ENCODE results near the gene FANCE.

FANCE gene, protein sequence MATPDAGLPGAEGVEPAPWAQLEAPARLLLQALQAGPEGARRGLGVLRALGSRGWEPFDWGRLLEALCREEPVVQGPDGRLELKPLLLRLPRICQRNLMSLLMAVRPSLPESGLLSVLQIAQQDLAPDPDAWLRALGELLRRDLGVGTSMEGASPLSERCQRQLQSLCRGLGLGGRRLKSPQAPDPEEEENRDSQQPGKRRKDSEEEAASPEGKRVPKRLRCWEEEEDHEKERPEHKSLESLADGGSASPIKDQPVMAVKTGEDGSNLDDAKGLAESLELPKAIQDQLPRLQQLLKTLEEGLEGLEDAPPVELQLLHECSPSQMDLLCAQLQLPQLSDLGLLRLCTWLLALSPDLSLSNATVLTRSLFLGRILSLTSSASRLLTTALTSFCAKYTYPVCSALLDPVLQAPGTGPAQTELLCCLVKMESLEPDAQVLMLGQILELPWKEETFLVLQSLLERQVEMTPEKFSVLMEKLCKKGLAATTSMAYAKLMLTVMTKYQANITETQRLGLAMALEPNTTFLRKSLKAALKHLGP

GRCh38 chr6:35452183-35453090 lies at the start of gene FANCE:
Gene FANCE (plus strand): TSS chr6:35452338. CDS start chr6:35452546, 208 bp downstream.
- DNase-seq (ENCODE audit: low read depth): peak; percentile 78

DNA sequence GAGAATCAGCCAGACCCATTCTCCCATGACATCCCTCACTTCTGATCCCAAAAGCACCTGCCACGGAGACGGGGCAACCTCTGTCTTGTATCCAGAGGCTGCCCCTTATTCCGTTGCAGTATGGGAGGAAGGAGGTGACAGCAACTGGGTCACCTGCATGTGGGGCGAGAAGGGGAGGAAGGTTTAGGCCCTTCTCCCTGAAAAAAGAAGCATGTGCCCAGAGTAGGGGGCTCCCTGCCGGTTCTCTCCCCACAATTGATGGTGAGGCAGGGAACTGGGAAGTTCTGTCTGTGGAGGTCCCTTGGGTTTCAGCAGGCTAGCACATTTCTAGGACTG lies 49.3 kb upstream of the FANCE start:
- DNase-seq (ENCODE audit: low read depth): no peak

DNA sequence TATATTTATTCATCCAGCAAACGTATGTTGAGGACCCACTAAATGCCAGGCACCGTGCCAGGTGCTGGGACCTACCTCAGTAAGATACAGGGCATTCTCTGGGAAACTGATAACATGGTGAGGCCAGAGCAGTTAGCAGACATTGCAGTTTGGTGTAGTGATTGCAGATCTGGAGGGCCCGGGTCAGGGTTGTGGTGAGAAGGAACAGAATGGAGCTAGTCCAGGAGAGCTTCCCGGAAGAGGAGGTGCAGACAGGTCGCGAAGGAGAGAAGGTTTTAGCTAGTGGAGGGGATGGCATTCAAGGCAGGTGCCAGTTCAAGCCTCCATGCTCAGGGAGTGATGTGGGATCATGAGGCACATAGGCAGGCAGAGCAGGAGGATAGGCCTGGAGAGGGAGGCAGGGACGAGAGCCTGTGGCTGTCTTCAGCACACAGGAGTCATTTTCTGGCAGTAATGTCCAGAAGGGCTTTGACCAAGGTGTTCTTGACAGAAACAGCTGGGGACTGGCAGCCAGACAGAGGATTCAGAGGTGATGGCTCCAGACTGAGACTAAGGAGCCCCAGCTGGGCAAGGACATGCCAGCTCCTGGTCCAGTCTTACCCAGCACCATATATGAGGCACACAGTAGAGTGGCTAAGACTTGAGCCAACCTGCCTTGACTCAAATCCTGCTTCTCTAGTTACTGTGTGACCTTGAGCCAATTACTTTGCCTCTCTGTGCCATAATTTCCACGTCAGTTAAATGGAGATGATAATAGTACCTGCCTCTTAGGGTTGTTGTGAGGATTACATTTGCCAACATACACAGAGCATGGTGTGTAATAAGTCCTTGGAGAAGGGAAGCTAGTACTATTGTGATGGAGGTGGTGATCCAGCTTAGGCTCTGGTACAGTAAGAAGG lies 48.3 kb upstream of the FANCE start:
- no peak for DNase-seq (ENCODE audit: low read depth)

- DNase-seq (ENCODE audit: low read depth): no peak
Measured at GRCh38 chr6:35406711-35407485, 45.2 kb upstream of the FANCE start.

DNA sequence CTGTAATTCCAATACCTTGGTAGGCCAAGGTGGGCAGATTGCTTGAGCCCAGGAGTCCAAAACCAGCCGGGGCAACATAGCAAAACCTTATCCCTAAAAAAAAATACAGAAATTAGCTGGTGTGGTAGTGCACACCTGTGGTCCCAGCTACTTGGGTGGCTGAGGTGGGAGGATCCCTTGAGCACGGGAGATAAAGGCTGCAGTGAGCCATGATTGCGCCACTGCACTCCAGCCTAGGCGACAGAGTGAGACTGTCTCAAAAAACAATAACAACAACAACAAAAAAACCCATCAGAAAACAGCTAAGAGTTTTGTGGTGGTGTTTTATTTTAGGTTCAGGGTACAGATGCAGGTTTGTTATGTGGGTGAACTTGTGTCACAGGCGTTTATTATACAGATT lies 42.9 kb upstream of the FANCE start:
- no peak for DNase-seq (ENCODE audit: low read depth)

DNA sequence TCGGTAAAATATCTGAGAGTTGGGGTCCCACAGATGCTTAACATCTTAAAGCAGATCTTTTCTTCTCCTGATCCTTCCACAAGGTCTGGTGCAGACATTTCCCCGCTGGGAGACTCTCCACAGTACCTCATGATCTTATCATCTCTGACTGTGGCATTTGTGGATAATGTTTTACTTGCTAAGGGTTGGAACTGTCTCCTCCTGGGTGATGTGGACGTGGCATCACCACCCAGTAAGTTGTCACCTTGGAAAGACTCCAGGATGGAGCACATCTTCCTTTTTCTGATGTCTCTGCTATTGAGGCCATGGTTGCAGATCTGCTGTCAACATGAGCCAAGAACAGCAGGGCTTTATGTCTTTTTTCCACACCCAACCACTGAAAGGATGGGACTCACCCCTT lies 42.0 kb upstream of the FANCE start:
- no peak for DNase-seq (ENCODE audit: low read depth)

DNA sequence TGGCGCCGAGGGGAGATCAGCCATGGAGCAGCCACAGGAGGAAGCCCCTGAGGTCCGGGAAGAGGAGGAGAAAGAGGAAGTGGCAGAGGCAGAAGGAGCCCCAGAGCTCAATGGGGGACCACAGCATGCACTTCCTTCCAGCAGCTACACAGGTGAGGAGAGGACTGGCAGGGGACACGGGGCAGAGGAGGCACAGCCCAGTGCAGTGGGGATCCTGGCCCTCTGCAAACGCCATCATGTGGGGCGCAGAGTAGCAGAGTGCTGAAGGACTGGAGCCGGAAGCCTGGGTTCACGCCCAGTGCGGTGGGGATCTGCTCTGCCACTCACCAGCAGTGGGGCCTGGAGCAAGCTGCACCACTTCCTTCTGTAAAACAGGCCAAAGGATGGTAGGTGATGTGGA lies 41.1 kb upstream of the FANCE start:
- DNase-seq (ENCODE audit: low read depth): no peak

DNA sequence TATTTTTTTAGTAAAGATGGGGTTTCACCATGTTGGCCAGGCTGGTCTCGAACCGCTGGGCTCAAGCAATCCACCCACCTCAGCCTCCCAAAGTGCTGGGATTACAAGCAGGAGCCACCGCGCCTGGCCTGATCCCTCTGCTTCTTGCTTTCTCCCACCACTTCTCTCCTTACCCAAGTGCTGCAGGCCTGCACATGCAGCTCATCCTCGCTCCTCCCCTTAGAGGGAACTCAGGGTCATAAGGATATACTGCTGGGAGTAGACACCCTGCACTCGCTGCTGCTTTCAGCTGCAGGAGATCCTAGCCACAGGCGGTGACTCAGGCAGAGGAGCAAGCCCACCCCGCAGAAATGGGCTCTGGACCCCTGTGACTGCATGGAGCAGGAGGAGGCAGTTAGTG lies 40.0 kb upstream of the FANCE start:
- DNase-seq (ENCODE audit: low read depth): no peak

GRCh38 chr6:35413911-35414310 lies 38.2 kb upstream of the FANCE start:
- DNase-seq (ENCODE audit: low read depth): no peak

DNA sequence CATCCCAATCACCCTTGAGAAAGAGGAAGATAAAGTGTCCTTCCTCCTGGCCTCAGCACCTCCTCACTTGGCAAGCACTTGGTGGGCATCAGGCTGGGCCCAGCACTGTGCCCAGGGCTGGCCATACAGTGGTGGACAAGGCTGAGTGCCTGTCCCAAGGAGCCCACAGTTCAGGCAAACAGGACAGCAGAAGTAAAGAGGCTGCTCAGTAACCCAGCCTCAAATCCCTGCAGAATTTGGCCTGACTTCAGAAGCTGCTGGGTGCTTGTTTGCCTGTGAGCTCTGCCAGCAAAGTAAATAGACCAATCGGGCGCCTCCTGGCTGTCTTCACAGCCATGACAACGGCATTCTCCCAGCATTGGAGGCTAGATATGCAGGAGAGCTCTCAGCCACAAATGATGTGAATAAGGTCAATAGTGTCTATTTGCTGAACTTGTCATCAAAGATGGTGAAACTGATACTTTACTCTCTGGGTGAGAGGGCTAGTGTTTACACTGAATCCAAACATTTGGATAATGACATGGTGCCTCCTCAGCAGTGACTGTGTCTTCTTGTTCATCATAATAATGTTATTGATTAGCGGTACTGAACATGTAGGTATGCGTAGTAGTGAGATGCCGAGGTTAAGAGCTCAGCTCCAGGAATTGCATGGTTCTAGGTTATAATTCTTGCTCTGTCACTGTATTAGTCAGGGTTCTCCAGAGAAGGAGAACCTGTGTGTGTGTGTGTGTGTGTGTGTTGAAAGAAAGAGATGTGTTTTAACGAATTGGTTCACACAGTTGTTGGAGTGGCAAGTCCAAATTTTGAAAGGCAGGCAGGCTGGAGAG lies 36.9 kb upstream of the FANCE start:
- no peak for DNase-seq (ENCODE audit: low read depth)

GRCh38 chr6:35417979-35418661 lies 34.0 kb upstream of the FANCE start:
- DNase-seq (ENCODE audit: low read depth): no peak

DNA sequence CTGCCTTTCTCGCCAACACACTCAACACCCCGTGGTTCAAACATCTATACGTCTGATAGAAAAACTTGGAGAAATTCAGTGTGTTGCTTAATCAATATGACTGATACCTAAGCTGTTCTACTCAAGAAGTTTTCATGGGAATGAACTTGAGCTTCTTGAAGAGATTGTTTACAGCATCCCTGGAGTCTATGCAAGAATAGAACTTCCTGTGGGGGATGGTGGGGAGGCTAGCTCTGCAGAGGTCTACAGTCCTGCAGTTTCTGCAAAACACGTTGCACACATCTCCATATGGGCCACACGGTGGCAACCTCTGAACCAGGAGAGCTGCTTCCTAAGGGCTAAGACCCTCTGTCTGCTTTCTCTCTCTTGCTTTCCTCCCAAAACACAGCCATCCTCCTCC lies 32.7 kb upstream of the FANCE start:
- DNase-seq (ENCODE audit: low read depth): no peak

GRCh38 chr6:35419961-35420360 lies 32.2 kb upstream of the FANCE start:
- no peak for DNase-seq (ENCODE audit: low read depth)

DNA sequence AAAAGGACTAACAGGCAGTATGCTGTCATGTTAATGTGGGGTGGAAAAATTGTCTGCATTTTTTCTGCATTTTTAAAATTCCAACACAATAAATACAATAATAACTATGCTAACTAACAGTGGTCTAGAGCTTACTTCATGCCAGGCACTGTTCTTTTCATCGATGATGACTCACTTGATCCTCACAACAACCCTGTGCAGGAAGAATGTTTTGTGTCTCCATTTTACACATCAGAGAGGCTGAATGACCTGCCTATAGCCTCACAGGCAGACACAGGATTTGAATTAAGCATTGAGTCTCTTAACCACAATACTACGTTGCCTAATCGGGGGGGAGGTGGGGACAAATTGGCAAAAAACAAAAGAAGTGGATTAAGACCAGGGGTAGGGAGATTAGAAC lies 26.9 kb upstream of the FANCE start:
- DNase-seq (ENCODE audit: low read depth): no peak

DNA sequence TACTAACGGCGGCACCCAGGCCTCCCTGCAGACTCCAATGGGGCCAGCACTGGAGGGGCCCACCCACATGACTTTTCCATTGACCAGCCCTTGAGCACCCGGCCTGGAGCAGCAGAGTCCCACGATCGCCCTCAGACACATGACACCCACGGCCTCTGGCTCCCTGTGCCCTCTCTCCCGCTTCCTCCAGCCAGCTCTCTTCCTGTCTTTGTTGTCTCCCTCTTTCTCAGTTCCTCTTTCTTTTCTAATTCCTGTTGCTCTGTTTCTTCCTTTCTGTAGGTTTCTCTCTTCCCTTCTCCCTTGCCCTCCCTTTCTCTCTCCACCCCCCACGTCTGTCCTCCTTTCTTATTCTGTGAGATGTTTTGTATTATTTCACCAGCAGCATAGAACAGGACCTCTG lies 26.1 kb upstream of the FANCE start:
- no peak for DNase-seq (ENCODE audit: low read depth)

- DNase-seq (ENCODE audit: low read depth): no peak
Measured at GRCh38 chr6:35427435-35427834, 24.7 kb upstream of the FANCE start.

GRCh38 chr6:35427851-35428321 lies 24.3 kb upstream of the FANCE start:
- no peak for DNase-seq (ENCODE audit: low read depth)

- no peak for DNase-seq (ENCODE audit: low read depth)
Measured at GRCh38 chr6:35428421-35429149, 23.6 kb upstream of the FANCE start.

GRCh38 chr6:35429463-35429862 lies 22.7 kb upstream of the FANCE start:
- DNase-seq (ENCODE audit: low read depth): no peak

Data from stimulated activated CD4-positive, alpha-beta T cell treated with anti-CD3 and anti-CD28 coated beads, Interleukin-2, amount 100 ng/mL, for 4 hours (primary cell).